ENCODE results near the gene SYCP2L.
"Not testable (repeated sequence)": the region's sequence is repeated elsewhere in the genome, so short reads cannot be mapped to it uniquely, and the experiment has no call there.

Gene SYCP2L

GRCh38 chr6:10886691-10887502 is at the start of gene SYCP2L:
Gene SYCP2L (plus strand): TSS chr6:10887052. CDS start chr6:10887127, 75 bp downstream.
- DNase-seq (ENCODE audit: low spot score) = peak; percentile 43

- DNase-seq (ENCODE audit: low spot score) = peak; percentile 12
Measured at GRCh38 chr6:10837622-10837994, 49.2 kb upstream of the SYCP2L start.

GRCh38 chr6:10837995-10838793 is 48.7 kb upstream of the SYCP2L start, which contains the start of gene MAK:
Gene MAK (minus strand): TSS chr6:10838539. CDS start chr6:10830648, 7,891 bp downstream.
- peak; percentile 68 for DNase-seq (ENCODE audit: low spot score)

DNA sequence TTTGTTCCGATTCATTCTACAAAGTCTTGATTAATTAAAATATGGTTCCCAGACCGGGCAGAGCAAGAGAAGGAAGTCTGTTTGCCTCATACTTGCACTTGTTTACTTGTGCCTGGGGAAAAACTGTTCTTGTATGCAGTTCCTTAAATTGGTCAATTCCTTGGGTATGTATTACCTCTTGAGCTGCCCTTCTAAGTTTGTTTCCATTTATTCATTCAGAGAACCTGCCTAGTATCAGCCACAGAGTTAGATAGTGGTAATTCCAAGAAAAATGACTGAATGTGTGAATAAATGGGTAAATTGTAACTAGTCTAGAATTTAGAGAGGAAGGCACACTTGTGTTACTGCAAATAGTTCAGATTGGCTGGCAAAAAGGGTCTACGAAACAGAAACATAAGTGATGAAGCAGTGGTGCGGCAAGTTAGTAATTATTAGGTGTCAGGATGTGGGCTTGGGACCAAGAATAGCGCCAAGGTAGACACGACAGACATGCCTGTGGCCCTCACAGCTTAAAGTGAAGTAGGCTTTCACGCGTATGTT is 48.0 kb upstream of the SYCP2L start:
- no peak for DNase-seq (ENCODE audit: low spot score)

DNA sequence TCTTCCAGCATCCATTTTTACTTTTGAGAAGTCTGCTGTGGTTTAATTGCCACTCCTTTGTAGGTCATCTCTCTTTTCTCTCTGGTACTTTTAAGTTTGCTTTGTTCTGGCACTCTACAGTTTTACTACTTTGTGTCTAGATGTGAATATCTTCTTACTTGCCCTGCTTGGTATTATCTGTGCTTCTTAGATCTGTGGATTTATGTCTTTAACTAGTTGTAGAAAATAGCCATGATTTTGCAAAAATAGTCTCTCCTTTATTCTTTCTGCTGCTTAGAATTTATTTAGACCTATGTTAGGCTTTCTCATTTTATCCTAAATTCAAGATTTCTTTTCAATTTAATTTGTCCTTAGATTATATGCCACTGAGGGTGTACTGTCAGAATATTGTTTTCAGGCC is 43.3 kb upstream of the SYCP2L start:
- no peak for DNase-seq (ENCODE audit: low spot score)

- peak; percentile 9 for DNase-seq (ENCODE audit: low spot score)
Measured at GRCh38 chr6:10847684-10848083, 39.2 kb upstream of the SYCP2L start.

DNA sequence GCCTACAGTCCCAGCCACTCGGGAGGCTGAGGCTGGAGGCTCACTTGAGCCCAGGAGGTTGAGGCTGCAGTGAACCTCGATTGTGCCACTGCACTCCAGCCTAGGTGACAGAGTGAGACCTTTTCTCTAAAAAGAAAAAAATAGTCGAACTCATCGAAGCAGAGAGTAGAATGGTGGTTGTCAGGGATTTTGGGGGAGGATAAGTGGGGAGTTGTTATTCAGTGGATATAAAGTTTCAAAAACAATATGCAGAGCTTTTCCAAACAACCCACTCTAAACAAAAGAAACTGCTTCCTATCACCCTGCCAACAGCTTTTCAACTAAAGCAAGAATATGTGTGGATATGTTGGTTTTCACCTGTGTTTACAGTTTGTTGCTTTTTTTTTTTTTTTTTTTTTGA is 37.0 kb upstream of the SYCP2L start:
- DNase-seq (ENCODE audit: low spot score) = no peak

DNA sequence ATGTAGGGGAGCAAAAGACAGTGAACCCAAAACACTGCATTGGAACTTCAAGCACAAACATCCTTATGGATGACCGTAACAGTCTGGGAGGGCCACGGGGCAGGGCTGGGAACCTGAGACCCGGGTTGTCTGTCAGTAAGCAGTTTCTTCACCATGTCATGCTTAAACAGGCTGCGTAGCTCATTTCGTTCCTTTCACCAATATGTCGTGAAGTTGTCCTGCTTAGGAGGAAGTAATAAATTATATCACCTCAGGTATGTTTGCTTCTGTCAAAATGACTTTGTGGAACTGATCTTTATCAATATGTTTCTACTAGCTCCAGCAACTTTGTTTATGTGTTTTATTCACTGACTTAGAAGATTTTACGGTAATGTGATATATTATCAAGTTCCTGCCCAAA is 36.1 kb upstream of the SYCP2L start:
- DNase-seq (ENCODE audit: low spot score) = no peak

- no peak for DNase-seq (ENCODE audit: low spot score)
Measured at GRCh38 chr6:10852361-10852960, 34.4 kb upstream of the SYCP2L start.

GRCh38 chr6:10853849-10854300 is 33.0 kb upstream of the SYCP2L start:
- DNase-seq (ENCODE audit: low spot score) = not testable (repeated sequence)

- no peak for DNase-seq (ENCODE audit: low spot score)
Measured at GRCh38 chr6:10854922-10855632, 31.8 kb upstream of the SYCP2L start.

DNA sequence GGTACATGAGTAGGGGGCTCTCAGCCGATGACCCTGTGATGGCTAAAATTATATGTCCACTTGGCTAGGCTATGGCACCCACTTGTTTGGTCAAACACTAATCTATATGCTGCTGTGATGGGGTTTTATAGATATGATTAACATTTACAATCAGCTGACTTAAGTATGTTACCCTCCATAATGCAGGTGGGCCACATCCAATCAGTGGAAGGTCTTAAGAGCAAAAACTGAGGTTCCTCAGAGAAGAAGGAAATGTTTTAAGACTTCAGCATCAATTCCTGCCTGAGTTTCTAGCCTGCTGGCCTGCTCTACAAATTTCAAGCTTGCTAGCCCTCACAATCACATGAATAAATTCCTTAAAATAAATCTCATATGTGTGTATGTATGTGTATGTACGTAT is 29.6 kb upstream of the SYCP2L start:
- no peak for DNase-seq (ENCODE audit: low spot score)

DNA sequence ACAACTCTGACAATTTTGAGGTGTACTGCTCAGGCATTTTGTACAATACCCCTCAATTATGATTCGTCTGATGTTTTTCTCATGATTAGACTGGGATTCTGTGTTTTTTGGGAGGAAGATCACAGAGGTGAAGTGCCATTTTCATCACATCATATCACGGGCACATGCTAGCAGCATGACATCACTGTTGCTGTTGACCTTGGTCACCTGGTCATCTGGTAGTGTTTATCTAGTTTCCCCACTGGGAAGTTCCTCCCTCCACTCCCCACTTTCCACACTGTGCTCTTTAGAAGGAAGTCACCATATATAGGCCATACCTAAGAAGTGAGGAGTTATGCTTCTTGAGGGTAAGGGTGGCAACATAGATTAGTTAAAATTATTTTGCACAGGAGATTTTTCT is 25.8 kb upstream of the SYCP2L start:
- DNase-seq (ENCODE audit: low spot score) = no peak

- no peak for DNase-seq (ENCODE audit: low spot score)
Measured at GRCh38 chr6:10862361-10862760, 24.5 kb upstream of the SYCP2L start.

- DNase-seq (ENCODE audit: low spot score) = not testable (repeated sequence)
Measured at GRCh38 chr6:10863031-10863430, 23.8 kb upstream of the SYCP2L start.

DNA sequence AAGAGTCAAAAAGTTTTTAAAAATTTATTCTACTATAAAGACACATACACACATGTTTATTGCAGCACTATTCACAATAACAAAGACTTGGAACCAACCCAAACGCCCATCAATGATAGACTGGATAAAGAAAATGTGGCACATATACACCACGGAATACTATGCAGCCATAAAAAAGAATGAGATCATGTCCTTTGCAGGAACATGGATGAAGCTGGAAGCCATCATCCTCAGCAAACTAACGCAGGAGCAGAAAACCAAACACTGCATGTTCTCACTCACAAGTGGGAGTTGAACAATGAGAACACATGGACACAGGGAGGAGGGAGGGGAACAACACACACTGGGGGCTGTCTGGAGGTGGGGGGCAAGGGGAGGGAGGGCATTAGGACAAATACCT is 20.1 kb upstream of the SYCP2L start:
- not testable (repeated sequence) for DNase-seq (ENCODE audit: low spot score)

- no peak for DNase-seq (ENCODE audit: low spot score)
Measured at GRCh38 chr6:10867952-10868351, 18.9 kb upstream of the SYCP2L start.

DNA sequence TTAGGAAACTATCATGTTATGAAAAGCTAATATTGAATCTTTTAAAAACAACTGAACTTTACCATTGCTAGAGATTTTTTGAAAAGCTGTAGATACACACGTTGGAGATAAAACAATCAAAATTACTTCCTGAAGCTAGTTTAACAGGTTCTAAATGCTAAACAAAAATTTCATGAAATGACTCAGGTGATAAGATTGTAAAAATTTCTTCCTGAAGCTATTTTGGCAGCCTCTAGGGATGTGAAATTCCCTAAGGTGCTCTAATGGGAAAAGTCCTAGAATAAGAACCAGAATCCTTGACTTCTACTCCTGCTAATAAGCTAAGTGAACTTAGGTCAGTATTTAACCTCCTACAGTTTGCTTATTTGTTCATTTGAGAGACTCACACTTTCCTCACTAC is 13.5 kb upstream of the SYCP2L start:
- no peak for DNase-seq (ENCODE audit: low spot score)

GRCh38 chr6:10874207-10874606 is 12.6 kb upstream of the SYCP2L start:
- no peak for DNase-seq (ENCODE audit: low spot score)

DNA sequence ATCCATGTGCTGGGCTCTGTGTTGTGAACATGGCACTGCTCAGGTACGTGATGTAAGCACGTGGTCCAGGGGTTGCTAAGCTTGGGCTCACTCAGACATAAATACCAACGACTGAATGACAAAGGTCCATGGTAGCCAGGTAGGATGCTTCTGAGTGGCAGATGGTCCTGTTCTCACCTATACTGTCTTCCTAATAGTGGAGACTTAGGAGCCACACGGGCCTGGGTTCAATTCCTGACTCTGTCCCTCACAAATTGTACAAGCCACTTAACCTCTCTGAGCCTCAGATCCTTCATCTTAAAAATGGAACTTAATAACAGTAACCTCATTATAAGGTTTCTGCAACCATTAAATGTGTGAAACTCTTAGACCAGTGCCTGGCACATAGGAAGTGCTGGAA is 11.8 kb upstream of the SYCP2L start:
- DNase-seq (ENCODE audit: low spot score) = no peak

- no peak for DNase-seq (ENCODE audit: low spot score)
Measured at GRCh38 chr6:10877012-10877411, 9.8 kb upstream of the SYCP2L start.

- DNase-seq (ENCODE audit: low spot score) = no peak
Measured at GRCh38 chr6:10877871-10878270, 9.0 kb upstream of the SYCP2L start.
